Activated CD8-positive, alpha-beta memory T cell treated with anti-CD3 and anti-CD28 coated beads, Interleukin-2, amount 50 U/mL, for 24 hours (primary cell): Measurements from ENCODE around the gene SP9.

Experiments used
- DNase-seq: peaks from one replicate; pipeline ENCODE4 v3.0.0-alpha.2; 2020; ENCODE audit errors: extremely low read depth

SP9 gene

GRCh38 chr2:174333372-174334277 is 1.1 kb upstream of the SP9 start:
- DNase-seq, result no peak

GRCh38 chr2:174334278-174334715 is 457 bp upstream of the SP9 start:
- no peak for DNase-seq

- no peak for DNase-seq
Observed at GRCh38 chr2:174335254-174335987, 667 bp downstream of the SP9 start.

- no peak for DNase-seq
Observed at GRCh38 chr2:174335988-174336500, 1.3 kb downstream of the SP9 start.

- DNase-seq, result no peak
Observed at GRCh38 chr2:174336501-174337336, 2.0 kb downstream of the SP9 start.

GRCh38 chr2:174337337-174338146 is 2.8 kb downstream of the SP9 start:
- no peak for DNase-seq

GRCh38 chr2:174338147-174338605 is 3.4 kb downstream of the SP9 start:
- no peak for DNase-seq

- no peak for DNase-seq
Observed at GRCh38 chr2:174338671-174339560, 4.2 kb downstream of the SP9 start.

- no peak for DNase-seq
Observed at GRCh38 chr2:174339561-174340399, 5.0 kb downstream of the SP9 start.

GRCh38 chr2:174340400-174341292 is 5.9 kb downstream of the SP9 start:
- no peak for DNase-seq

GRCh38 chr2:174341293-174341994 is 6.7 kb downstream of the SP9 start:
- DNase-seq, result peak; percentile 69

GRCh38 chr2:174341995-174342685 is 7.4 kb downstream of the SP9 start:
- no peak for DNase-seq

GRCh38 chr2:174342686-174343342 is 8.1 kb downstream of the SP9 start:
- no peak for DNase-seq

GRCh38 chr2:174343343-174343622 is 8.5 kb downstream of the SP9 start:
- no peak for DNase-seq

- no peak for DNase-seq
Observed at GRCh38 chr2:174343623-174344455, 9.1 kb downstream of the SP9 start.
